GM12878 (cell line): ENCODE data around the gene AMH.

ENCODE experiments used
- BCL3 ChIP-seq: IDR thresholded peaks from 2 replicates; pipeline ENCODE4 v1.6.1; 2011; ENCODE audit warnings: borderline replicate concordance, low read depth, mild to moderate bottlenecking, moderate library complexity, low read length; ENCODE audit not compliant: insufficient read depth, poor library complexity, severe bottlenecking
- CTCF ChIP-seq, 3 experiments: IDR thresholded peaks in 2 of 3; conservative IDR thresholded peaks in 1 of 3; 2 replicates each; pipeline ENCODE4 v1.5.1; 2011; ENCODE audit warnings: low read depth in 3 of 3, low read length in 3 of 3, mild to moderate bottlenecking in 3 of 3, control low read depth in 2 of 3, moderate library complexity in 2 of 3, inconsistent platforms in 1 of 3, mixed read lengths in 1 of 3; ENCODE audit not compliant: control insufficient read depth in 2 of 3, insufficient read depth in 1 of 3; ENCODE audit errors: extremely low read depth in 1 of 3
- JUND ChIP-seq: IDR thresholded peaks from 2 replicates; pipeline ENCODE4 v1.6.1; 2012; ENCODE audit warnings: low read depth, mild to moderate bottlenecking, low read length, improper control_type of control experiment, moderate library complexity

- no peak for TF ChIP-seq JUND
- no peak for TF ChIP-seq CTCF (IDR thresholded peaks at IDR 0.05 in 2 of 3, conservative IDR thresholded peaks at IDR 0.05 in 1 of 3; ENCODE audit: control insufficient read depth in 2 of 3, extremely low read depth in 1 of 3, insufficient read depth in 1 of 3, low read depth in 3 of 3, low read length in 3 of 3)
- TF ChIP-seq BCL3, result no peak
Observed at GRCh38 chr19:2271234-2272103, 22.3 kb downstream of the AMH start.
